WTC11 (cell line): ENCODE measurements around the gene TFAP2B. TPM values are rescaled to one million over a fixed set of nuclear protein-coding genes. Genes with fewer than 3 reads are reported as not detected.

Source experiments
- ATAC-seq: fragments of 200-7000 bp; cut with Tn5 transposase; 2 replicates; pipeline ENCODE4 v1.10.0; 2021; ENCODE audit warnings: mild to moderate bottlenecking, moderate library complexity
- CTCF ChIA-PET: fragments of 300-600 bp; sonication (Branson Sonifier 250); formaldehyde crosslinking; loops from one replicate; lab custom pipeline; 2021; ENCODE audit warnings: antibody characterized with exemption; lab: Charles Lee
- POLR2A ChIA-PET: fragments of 350-600 bp; sonication (Branson Sonifier 250); formaldehyde crosslinking; loops from one replicate; lab custom pipeline; 2021; ENCODE audit warnings: antibody characterized with exemption; lab: Charles Lee
- DNase-seq: peaks from one replicate; pipeline ENCODE4 v3.0.0; 2021; ENCODE audit warnings: low spot score
- H3K27ac Mint-ChIP-seq: 2 replicates; pipeline ENCODE4 v1.8.0; 2021; ENCODE audit warnings: mixed read lengths
- H3K27me3 Mint-ChIP-seq: 2 replicates; pipeline ENCODE4 v1.8.0; 2021; ENCODE audit warnings: low read depth, mild to moderate bottlenecking, moderate library complexity, mixed read lengths
- H3K36me3 Mint-ChIP-seq: 2 replicates; pipeline ENCODE4 v1.8.0; 2021; ENCODE audit warnings: mixed read lengths
- H3K4me1 Mint-ChIP-seq: 2 replicates; pipeline ENCODE4 v1.8.0; 2022; ENCODE audit warnings: mixed read lengths
- H3K4me3 Mint-ChIP-seq: 2 replicates; pipeline ENCODE4 v1.8.0; 2021; ENCODE audit warnings: mild to moderate bottlenecking, moderate library complexity, mixed read lengths
- H3K9me3 Mint-ChIP-seq: 2 replicates; pipeline ENCODE4 v1.8.0; 2021; ENCODE audit warnings: mixed read lengths
- CTCF ChIP-seq: fragments of 200-600 bp; IDR thresholded peaks from 2 replicates; pipeline ENCODE4 v1.8.0; 2022; ENCODE audit warnings: antibody characterized with exemption
- GTF2I ChIP-seq: fragments of 250-450 bp; sonication (Bioruptor Pico); conservative IDR thresholded peaks from 2 replicates; pipeline ENCODE4 v1.4.0; 2021; ENCODE audit warnings: mild to moderate bottlenecking
- HMGA2 ChIP-seq: fragments of 250-450 bp; sonication (Bioruptor Pico); IDR thresholded peaks from 2 replicates; pipeline ENCODE4 v1.4.0; 2021; ENCODE audit warnings: mild to moderate bottlenecking, moderate library complexity
- JAZF1 ChIP-seq: fragments of 250-450 bp; sonication (Bioruptor Pico); IDR thresholded peaks from 2 replicates; pipeline ENCODE4 v1.9.0; 2021; ENCODE audit warnings: moderate library complexity, mild to moderate bottlenecking, inconsistent platforms
- PREB ChIP-seq: sonication (generic); formaldehyde crosslinking; IDR thresholded peaks from 2 replicates; pipeline ENCODE4 v1.8.1; 2022; ENCODE audit warnings: mild to moderate bottlenecking, missing genetic modification reagents, moderate library complexity, borderline replicate concordance
- SMAD4 ChIP-seq: sonication (generic); formaldehyde crosslinking; IDR thresholded peaks from 2 replicates; pipeline ENCODE4 v1.8.0; 2022; ENCODE audit warnings: mild to moderate bottlenecking, missing genetic modification reagents
- ZBTB21 ChIP-seq: sonication (generic); formaldehyde crosslinking; IDR thresholded peaks from 2 replicates; pipeline ENCODE4 v1.8.1; 2023; ENCODE audit warnings: mild to moderate bottlenecking, missing genetic modification reagents, borderline replicate concordance
- ZNF396 ChIP-seq: fragments of 250-450 bp; sonication (Bioruptor Pico); IDR thresholded peaks from 2 replicates; pipeline ENCODE4 v1.8.0; 2021; ENCODE audit warnings: mild to moderate bottlenecking, moderate library complexity, borderline replicate concordance
- total RNA-seq: library from RNA; stranded (reverse); gene quantifications from 3 replicates; pipeline ENCODE4 v1.2.3, GENCODE V29; 2021
- TF ChIP-seq, protein P1 (sequence below): sonication (generic); formaldehyde crosslinking; IDR thresholded peaks from 2 replicates; pipeline ENCODE4 v1.8.1; 2023; ENCODE audit warnings: mild to moderate bottlenecking, missing genetic modification reagents, moderate library complexity
- TF ChIP-seq, protein P2 (sequence below): sonication (generic); formaldehyde crosslinking; IDR thresholded peaks from 2 replicates; pipeline ENCODE4 v1.8.0; 2022; ENCODE audit warnings: mild to moderate bottlenecking, missing genetic modification reagents
- TF ChIP-seq, protein P3 (sequence below): sonication (generic); formaldehyde crosslinking; IDR thresholded peaks from 2 replicates; pipeline ENCODE4 v1.8.0; 2022; ENCODE audit warnings: mild to moderate bottlenecking, missing genetic modification reagents
- TF ChIP-seq, protein P4 (sequence below): fragments of 250-450 bp; sonication (Bioruptor Pico); IDR thresholded peaks from 2 replicates; pipeline ENCODE4 v1.9.0; 2021; ENCODE audit warnings: mild to moderate bottlenecking

The TFAP2B gene
- total RNA-seq, 1 experiment from 2014 or later, result not detected

- Mint-ChIP-seq H3K9me3 (no peaks in the 10 kb centered on the region), H3K4me1 (peaks cover 45% of the 10 kb centered on the region), H3K27ac (no peak overlapping the region), H3K27me3 (peaks cover 86% of the 10 kb centered on the region), H3K36me3 (no peaks in the 10 kb centered on the region), H3K4me3 (peak overlapping the region; percentile 30; the same call in 1 of the 2 replicates)
- ChIA-PET CTCF (interaction anchor here (0.7 kb wide), 1 partner anchor 533 kb away, joined by 4 read pairs; no protein-coding TSS in a partner anchor), POLR2A (no interaction called here)
- ATAC-seq (no peak), DNase-seq (no peak)
- TF ChIP-seq, protein P1, sequence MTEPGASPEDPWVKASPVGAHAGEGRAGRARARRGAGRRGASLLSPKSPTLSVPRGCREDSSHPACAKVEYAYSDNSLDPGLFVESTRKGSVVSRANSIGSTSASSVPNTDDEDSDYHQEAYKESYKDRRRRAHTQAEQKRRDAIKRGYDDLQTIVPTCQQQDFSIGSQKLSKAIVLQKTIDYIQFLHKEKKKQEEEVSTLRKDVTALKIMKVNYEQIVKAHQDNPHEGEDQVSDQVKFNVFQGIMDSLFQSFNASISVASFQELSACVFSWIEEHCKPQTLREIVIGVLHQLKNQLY, result no peak
- no peak for TF ChIP-seq CTCF
These were observed 1.6 kb upstream of the TFAP2B start for GRCh38 chr6:50816947-50817645.

GRCh38 chr6:50817646-50817950, 1.1 kb upstream of the TFAP2B start:
- DNase-seq, result no peak
- Mint-ChIP-seq H3K27ac (no peak overlapping the region), H3K36me3 (no peaks in the 10 kb centered on the region), H3K27me3 (peaks cover 91% of the 10 kb centered on the region), H3K4me1 (peaks cover 50% of the 10 kb centered on the region), H3K4me3 (no peak overlapping the region), H3K9me3 (no peaks in the 10 kb centered on the region)
- TF ChIP-seq PREB (CRISPR knock-in tag) (no peak), ZNF396 (CRISPR knock-in tag) (no peak), JAZF1 (CRISPR knock-in tag) (no peak), GTF2I (no peak), ZBTB21 (CRISPR knock-in tag) (no peak), SMAD4 (CRISPR knock-in tag) (no peak)
- TF ChIP-seq, protein P2, sequence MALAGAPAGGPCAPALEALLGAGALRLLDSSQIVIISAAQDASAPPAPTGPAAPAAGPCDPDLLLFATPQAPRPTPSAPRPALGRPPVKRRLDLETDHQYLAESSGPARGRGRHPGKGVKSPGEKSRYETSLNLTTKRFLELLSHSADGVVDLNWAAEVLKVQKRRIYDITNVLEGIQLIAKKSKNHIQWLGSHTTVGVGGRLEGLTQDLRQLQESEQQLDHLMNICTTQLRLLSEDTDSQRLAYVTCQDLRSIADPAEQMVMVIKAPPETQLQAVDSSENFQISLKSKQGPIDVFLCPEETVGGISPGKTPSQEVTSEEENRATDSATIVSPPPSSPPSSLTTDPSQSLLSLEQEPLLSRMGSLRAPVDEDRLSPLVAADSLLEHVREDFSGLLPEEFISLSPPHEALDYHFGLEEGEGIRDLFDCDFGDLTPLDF (CRISPR knock-in tag), result no peak
- TF ChIP-seq, protein P3, sequence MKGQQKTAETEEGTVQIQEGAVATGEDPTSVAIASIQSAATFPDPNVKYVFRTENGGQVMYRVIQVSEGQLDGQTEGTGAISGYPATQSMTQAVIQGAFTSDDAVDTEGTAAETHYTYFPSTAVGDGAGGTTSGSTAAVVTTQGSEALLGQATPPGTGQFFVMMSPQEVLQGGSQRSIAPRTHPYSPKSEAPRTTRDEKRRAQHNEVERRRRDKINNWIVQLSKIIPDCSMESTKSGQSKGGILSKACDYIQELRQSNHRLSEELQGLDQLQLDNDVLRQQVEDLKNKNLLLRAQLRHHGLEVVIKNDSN (CRISPR knock-in tag), result no peak
- TF ChIP-seq, protein P4, sequence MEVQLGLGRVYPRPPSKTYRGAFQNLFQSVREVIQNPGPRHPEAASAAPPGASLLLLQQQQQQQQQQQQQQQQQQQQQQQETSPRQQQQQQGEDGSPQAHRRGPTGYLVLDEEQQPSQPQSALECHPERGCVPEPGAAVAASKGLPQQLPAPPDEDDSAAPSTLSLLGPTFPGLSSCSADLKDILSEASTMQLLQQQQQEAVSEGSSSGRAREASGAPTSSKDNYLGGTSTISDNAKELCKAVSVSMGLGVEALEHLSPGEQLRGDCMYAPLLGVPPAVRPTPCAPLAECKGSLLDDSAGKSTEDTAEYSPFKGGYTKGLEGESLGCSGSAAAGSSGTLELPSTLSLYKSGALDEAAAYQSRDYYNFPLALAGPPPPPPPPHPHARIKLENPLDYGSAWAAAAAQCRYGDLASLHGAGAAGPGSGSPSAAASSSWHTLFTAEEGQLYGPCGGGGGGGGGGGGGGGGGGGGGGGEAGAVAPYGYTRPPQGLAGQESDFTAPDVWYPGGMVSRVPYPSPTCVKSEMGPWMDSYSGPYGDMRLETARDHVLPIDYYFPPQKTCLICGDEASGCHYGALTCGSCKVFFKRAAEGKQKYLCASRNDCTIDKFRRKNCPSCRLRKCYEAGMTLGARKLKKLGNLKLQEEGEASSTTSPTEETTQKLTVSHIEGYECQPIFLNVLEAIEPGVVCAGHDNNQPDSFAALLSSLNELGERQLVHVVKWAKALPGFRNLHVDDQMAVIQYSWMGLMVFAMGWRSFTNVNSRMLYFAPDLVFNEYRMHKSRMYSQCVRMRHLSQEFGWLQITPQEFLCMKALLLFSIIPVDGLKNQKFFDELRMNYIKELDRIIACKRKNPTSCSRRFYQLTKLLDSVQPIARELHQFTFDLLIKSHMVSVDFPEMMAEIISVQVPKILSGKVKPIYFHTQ, result no peak
- ChIA-PET CTCF (no interaction called here), POLR2A (no interaction called here)
- ATAC-seq, result no peak

GRCh38 chr6:50818020-50818419, 651 bp upstream of the TFAP2B start:
- H3K36me3 Mint-ChIP-seq, result no peaks in the 10 kb centered on the region
- H3K4me1 Mint-ChIP-seq, result peaks cover 54% of the 10 kb centered on the region
- DNase-seq, result no peak
- TF ChIP-seq HMGA2 (CRISPR knock-in tag), result no peak
- TF ChIP-seq, all 79 proteins: peak for 0
- no peak for ATAC-seq
- POLR2A ChIA-PET, result no interaction called here
- H3K27me3 Mint-ChIP-seq, result peaks cover 95% of the 10 kb centered on the region
- no peak overlapping the region for H3K27ac Mint-ChIP-seq
- H3K9me3 Mint-ChIP-seq, result no peaks in the 10 kb centered on the region
- H3K4me3 Mint-ChIP-seq, result no peak overlapping the region
- CTCF ChIA-PET, result no interaction called here
